KOPT-K1 (cell line): ENCODE measurements around the gene FBXO5.

Experiments used
- H3K27ac ChIP-seq: fragments of 200-600 bp; sonication (generic); 2 replicates; pipeline ENCODE4 v1.5.1; 2016; ENCODE audit warnings: antibody characterized with exemption, mild to moderate bottlenecking, low read depth, low read length; ENCODE audit not compliant: poor library complexity, severe bottlenecking
- H3K36me3 ChIP-seq: fragments of 200-600 bp; sonication (generic); 2 replicates; pipeline ENCODE4 v1.5.1; 2017; ENCODE audit warnings: antibody characterized with exemption, mild to moderate bottlenecking, low read length, moderate library complexity; ENCODE audit not compliant: insufficient read depth
- H3K9me3 ChIP-seq: fragments of 200-600 bp; sonication (generic); 2 replicates; pipeline ENCODE4 v1.5.1; 2017; ENCODE audit warnings: antibody characterized with exemption, low read length, mild to moderate bottlenecking; ENCODE audit not compliant: insufficient read depth, poor library complexity, severe bottlenecking

The FBXO5 gene

DNA sequence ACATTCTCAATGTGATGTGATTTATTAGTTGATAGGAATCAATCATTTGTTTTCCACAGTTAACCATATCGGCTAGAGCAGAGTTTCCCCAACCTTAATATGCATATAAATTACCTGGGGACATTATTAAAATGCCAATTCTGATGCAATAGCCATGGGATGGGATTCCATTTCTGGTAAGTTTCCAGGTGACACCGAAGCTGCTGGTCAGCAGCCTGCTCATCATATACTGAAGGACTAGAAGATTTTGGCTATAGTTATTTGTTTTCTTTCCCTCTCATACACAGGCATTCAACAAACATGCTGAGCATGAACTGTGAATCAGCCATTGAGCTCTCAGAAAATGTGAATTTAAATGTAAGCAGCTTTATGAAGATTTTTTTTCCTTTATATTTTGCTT, 35.8 kb downstream of the FBXO5 start:
- no peak overlapping the region for H3K27ac ChIP-seq
- H3K9me3 ChIP-seq, result no peaks in the 10 kb centered on the region
- H3K36me3 ChIP-seq, result no peaks in the 10 kb centered on the region

DNA sequence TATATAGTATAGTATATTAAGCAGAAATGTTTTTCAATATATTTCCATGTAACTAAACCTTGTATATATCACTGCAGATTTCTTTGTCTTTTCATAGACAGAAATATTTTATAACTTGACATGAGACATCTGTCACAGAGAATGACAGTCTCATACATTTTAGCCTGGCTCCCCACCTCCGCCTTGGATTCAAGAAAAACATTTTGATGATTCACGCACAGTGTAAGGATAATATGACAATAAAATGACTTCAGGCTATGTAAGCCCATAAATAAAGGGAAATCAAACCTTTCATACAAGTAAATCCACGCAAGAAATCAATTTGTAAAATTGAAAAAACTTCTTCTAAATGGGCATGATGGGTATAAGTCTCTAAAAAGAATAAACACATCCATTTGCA, 36.4 kb downstream of the FBXO5 start:
- H3K27ac ChIP-seq, result no peak overlapping the region
- no peaks in the 10 kb centered on the region for H3K9me3 ChIP-seq
- no peaks in the 10 kb centered on the region for H3K36me3 ChIP-seq

DNA sequence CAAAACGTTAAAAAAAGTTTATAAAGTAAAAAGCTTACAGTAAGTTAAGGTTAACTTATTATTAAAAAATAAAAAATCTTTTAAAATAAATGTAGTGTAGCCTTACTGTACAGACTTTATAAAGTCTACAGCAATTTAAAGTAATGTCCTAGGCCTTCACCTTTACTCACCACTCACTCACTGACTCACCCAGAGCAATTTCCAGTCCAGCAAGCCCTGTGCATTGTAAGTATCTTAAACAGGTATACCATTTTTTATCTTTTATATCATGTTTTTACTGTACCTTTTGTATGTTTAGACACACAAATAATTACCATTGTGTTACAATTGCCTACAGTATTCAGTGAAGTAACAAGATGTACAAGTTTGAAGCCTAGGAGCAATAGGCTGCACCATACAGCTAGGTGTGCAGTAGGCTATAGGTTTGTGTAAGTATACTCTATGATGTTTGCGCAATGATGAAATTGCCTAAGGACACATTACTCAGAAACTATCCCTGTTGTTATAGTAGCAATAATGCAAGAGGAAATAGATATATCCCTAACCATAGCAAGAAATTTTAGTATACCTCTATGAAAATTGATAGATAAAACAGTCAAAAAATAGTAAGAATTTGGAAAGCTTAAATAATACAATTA, 39.5 kb downstream of the FBXO5 start:
- H3K9me3 ChIP-seq, result no peaks in the 10 kb centered on the region
- H3K27ac ChIP-seq, result no peak overlapping the region
- H3K36me3 ChIP-seq, result no peaks in the 10 kb centered on the region

DNA sequence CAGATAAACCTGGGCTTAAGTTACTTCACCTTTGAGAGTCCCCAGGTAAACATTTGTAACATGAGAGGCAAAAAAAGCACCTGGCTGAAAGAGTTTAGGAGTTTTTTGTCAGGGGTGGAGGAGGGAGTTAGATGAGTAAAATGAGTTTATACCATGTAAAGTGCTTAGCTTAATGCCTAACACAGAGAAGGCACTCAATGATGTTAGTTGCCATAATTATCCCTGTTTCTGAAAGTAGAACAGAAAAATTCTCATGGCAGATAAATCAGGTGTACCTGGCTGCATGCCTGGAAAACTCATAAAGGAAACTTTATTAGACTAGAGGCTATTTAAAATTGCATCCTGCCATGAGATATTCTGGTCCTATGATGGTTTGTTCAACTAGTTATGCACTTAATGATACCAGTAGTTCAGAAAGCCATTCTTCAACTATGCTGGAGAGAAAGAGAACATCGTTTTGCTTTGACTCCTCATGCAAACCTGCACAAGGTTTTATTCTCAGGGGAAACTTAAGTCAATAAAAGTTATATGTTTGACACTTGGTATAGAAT, 40.4 kb downstream of the FBXO5 start:
- Histone ChIP-seq H3K36me3 (no peaks in the 10 kb centered on the region), H3K9me3 (no peaks in the 10 kb centered on the region), H3K27ac (no peak overlapping the region)

DNA sequence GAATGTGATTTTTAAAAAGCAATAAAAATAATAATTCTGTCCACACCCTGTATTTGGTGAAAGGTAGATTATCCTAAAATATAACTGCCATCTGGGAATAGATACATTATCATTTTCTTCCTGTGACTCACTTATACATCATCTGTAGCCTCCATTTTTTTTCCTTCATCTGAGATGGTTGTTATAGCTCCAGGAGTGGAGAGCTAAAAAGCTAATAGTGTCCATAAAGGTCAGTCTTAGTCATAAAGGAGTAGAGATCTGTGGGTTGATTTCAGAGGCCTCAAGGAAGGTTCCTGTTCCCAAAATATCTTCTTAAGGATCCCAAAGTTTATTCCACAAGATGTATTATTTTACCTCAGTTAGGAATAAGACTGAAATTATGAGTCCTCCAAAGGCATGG, 41.1 kb downstream of the FBXO5 start:
- Histone ChIP-seq H3K27ac (no peak overlapping the region), H3K36me3 (no peaks in the 10 kb centered on the region), H3K9me3 (no peaks in the 10 kb centered on the region)

DNA sequence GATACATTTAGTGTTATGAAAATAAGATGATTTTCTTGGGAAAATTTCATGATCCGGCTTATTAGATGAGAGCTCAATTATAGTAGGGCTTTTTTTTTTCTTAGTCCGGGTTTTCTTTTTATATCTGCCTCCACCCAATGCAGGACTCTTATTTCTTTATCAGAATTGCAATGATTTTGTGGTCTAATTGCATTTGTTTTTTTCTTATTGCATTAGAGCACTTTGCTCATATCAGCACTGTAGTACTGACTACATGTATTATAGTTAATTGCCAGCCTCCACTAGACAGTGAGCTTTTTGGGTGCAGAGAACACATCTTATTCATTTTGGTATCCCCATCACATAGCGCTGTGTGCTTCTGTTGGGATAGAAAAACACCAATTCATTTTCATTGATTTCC, 50.0 kb downstream of the FBXO5 start:
- Histone ChIP-seq H3K9me3 (no peaks in the 10 kb centered on the region), H3K36me3 (no peaks in the 10 kb centered on the region), H3K27ac (no peak overlapping the region)

DNA sequence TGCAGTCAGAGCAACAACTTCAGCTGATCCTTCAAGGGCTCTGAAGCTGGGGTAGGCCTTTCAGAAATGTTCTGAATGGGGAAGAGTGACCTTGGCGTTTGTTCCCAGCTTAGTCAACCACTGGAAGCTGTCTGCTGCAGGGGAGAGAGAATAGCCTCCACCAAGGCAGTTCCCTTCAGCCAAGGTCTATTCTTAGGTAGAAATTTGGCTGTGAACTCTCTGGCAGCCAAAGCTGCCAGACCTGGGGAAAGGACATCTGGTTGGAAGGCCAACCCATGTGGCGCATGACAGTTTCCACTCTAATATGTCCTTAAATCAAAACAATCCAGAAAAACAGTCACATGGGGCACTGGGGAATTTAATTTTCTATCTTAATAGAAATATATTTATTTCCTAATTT, 60.1 kb downstream of the FBXO5 start:
- Histone ChIP-seq H3K27ac (no peak overlapping the region), H3K36me3 (no peaks in the 10 kb centered on the region), H3K9me3 (no peaks in the 10 kb centered on the region)
